HG03575 (cell line): Measurements from ENCODE around the gene CCDC144A.
"Not testable (repeated sequence)": the region's sequence is repeated elsewhere in the genome, so short reads cannot be mapped to it uniquely, and the experiment has no call there.

ENCODE experiments used
- ATAC-seq: cut with Tn5 transposase; IDR thresholded peaks from one replicate; pipeline ENCODE4 v1.9.1; 2021; ENCODE audit not compliant: unreplicated experiment, insufficient number of reproducible peaks, low FRiP score; ENCODE audit errors: extremely low read depth

CCDC144A gene

DNA sequence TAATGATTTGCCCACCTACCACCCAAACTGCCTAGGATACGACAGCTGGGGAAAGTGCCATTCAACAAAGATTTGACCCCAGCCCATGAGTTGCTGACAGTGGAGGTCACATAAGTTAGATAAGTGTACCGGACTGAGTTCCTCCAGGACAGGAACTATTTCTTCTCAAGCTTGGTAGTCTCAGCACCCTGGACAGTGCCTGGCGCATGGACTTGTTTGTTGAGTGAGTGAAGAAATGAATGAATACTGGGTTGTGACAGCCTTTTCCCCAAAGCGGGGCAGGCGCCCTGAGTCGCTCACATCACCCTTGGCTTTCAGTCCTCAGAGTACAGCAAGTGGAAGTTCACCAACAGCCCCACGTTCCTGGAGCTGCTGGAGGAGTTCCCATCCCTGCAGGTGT lies 122.1 kb downstream of the CCDC144A start:
- not testable (repeated sequence) for ATAC-seq

DNA sequence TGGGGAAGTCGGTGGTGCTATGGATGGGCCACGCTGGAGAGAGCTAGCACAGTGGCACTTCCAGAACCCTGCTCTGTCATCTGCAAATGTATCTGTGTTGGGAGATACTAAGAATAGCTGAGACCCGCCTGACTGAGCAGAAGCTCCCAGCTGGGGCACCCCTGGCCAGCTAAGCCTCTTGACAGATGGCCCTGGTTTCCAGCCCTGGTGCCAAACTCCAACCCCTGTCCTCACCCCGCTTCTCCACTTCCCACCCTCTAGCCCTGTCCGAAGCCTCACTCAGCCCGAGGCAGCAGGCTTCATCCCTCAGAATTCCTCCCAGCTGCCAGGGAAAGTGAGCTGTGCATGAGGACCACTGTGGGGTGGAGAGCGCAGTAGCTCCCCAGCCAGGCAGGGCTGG lies 124.4 kb downstream of the CCDC144A start:
- ATAC-seq: no peak

DNA sequence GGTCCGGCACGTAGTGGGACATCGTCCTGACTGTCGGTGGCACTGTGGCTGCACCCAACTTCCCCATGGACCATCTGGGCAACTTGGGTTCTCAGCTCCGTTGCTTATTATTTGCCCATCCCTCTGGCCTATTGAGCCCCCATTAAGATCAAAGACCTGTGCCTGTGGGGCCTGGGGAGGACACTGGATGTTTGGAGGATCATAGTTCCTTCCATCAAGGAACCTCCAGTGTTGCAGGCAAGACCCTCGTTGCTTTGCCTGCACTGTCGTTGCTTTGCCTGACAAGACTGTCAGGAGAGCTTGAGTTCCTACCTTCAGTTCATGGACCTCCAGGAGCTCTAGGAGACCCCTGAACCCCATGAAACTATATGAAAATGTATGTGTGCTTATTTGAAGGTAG lies 127.2 kb downstream of the CCDC144A start:
- ATAC-seq: no peak

DNA sequence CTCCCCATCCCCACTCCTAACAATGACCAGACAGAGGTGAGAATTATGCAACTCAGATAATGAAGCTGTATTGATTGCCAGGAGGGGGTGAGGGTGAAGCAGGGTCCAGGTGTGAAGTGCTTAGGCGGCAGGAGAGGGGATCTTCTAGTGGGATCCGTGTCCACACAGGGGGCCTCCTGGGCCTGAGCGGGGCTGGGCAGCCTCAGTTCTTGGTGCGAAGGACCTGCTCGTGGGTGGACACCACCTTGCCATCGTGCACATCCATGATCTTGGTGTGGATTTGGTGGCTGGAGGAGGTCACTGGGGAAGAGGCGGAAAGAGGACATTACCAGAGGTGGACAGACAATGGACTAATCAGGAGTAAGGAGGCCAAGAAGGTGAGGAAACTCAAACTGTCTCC lies 127.9 kb downstream of the CCDC144A start:
- ATAC-seq: not testable (repeated sequence)

DNA sequence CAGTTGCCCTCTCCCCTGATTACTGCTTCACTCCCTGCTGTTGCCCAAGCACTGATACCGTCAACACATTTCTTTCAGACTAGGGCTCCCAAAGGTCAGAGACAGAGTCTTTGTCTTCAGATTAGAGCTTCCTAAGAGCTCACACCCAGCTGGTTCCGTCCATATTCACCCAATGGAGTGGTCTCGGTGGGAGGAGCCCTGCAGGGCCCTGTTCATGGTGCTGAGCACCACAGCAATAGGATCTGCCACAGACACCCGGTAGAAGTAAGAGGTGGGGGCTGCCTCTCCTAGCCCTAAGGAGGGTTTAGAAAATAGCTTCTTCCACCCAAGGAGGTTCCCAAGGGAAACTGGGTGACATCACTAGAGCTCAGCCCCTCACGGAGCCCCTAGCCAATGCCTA lies 128.3 kb downstream of the CCDC144A start:
- no peak for ATAC-seq

DNA sequence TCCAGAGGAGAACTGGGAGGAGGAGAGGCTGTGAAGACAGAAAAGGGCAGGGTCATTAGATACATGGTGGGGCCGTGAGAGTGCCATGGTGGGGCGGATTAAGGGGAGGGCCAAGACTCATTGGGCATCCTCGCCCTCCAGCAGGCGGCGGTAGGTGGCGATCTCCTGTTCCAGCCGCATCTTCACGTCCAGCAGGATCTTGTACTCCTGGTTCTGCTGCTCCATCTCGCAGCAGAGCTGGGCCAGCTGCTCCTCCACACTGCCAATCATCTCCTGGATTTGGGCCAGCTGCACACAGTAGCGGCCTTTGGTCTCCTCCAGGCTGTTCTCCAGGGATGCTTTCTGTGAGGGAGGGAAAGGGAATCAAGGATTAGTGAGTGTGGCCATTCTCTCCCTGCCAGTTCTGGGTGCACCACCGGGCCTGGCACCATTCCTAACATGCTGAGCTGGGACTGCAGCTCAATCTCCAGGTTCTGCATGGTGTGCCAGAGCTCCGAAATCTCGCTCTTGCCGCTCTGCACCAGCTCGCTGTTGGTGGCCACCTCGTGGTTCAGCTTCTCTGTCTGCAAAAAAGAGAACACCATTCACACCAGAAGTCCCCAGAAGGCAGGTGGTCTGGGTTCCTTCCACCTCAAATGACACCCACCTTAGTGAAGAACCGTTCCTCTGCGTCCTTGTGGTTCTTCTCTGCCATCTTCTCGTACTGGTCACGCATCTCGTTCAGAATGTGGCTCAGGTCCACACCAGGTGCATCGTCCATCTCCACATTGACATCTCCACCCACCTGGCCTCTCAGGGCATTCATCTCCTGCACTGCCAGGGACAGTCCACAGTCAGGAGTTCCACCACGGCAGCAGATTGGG lies 129.0 kb downstream of the CCDC144A start:
- ATAC-seq: no peak

DNA sequence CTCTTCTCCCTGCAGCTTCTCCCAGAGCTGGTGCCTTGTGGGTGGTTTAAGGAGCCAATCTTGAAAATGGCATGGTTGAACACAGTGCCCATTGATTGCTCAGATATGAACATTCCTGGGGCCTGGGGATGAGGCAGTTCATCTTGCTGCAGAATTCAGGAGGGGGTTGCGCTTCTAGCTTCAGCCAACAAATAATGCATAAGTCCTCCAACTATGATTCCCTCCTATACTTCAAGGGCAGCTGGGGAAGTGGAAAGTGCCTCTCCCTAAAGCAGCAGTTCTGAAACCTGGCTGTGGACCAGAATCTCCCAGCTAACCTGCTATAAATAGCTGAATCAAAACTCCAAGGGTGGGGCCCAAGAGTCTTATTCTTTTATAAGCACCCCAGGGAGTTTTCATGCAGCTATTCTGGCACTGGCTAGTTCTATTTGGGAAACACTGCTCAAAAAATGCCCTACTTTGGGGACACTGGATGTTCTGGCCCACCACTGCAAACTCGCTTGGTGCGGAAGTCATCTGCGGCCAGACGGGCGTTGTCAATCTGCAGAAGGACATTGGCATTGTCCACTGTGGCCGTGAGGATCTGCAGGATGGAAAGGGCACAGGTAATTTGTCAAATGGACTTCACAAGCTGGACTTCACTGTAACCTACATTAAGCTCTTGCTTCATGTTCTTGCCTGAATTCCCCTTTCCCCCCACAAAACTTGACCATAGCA lies 130.3 kb downstream of the CCDC144A start:
- ATAC-seq: no peak

DNA sequence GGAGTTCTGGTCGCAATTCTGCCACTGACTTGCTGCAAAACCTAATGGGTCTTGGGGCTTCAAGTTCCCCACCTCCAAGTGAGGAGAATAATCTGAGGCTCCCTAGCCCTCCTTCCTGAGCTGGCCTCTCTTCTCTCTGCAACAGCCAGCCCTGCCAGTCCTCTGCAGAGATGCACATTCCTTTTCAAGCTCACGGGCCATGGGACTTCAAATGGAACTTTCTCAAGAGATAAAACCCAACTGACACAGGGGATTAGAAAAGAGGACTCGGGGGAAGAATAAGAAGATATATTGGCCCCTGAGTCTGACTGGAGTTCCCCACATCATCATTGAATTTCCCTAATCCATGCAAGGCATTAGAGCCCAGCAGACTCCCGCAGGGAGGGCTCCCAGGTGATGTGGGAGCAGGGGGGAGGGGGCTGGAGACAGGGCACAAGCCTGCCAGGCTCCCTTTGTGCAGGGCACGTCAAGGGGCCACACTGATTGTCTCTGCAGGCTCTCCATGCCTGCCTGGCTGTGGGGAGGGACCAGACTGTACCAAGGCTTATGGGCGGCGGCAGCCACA lies 131.0 kb downstream of the CCDC144A start:
- ATAC-seq: no peak

DNA sequence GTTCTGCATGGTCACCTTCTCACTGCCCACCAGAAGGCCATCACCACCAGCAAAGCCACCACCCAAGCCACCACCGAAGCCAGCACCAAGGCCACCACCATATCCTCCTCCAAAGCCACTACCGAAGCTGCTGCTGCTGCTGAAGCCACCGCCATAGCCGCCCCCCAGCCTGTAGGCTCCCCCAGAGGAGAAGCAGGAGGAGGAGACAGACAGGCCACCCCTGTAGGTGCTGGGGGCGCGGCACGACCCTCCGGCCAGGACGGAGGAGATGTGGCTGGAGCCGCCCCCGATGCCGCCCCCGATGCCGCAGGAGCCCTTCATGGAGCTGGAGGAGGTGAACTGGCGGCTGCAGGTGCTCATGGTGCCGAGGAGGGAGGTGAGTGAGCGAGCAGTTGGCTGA lies 132.1 kb downstream of the CCDC144A start:
- ATAC-seq: not testable (repeated sequence)

DNA sequence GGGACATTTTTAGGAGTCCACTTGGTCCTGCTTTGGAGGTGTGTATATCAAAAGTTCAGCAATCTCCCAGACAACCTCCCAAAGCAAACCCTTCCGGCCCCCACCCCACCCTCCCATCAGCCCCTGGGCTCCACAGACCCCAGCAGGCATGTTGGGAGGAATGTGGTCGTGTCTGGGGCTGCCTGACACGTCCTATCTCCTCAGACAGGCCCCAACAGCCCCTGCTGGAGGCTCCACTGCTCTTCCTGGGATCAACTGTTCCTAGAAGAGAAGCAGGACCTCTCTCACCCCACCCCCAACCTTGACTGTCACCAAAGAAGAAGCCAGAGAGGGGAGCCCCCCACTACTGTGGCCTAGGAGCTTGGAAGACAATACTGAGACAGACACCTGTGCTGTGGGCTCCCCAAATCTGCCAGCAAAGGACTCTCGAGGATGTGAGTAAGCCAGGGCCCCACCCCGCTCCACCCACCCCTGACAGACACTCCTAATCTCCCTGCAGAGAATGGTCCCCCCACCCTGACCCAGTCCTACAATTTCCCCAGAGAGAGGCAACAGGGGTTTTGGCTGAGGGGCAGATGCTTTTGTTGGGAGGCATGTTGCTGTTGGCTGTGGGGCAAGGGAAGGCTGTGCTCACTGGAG lies 133.8 kb downstream of the CCDC144A start:
- not testable (repeated sequence) for ATAC-seq
